AG04450 (cell line): ENCODE results near the gene TEP1. TPM values are rescaled to one million over a fixed set of nuclear protein-coding genes. Genes with fewer than 3 reads are reported as not detected.

ENCODE experiments used
- CTCF ChIA-PET: fragments of 300-600, 350-600 bp; formaldehyde crosslinking; extraction: SDS; loops from one replicate; lab custom pipeline; 2022; ENCODE audit warnings: antibody characterized with exemption, inconsistent platforms; lab: Charles Lee
- POLR2A ChIA-PET: fragments of 350-600 bp; formaldehyde crosslinking; extraction: SDS; loops from one replicate; lab custom pipeline; 2021; ENCODE audit warnings: antibody characterized with exemption, inconsistent platforms; lab: Yijun Ruan, JAX
- DNase-seq: peaks from one replicate; pipeline ENCODE4 v3.0.0-alpha.2; 2011; ENCODE audit warnings: low read depth, low spot score
- H3K27ac ChIP-seq: one replicate; pipeline ENCODE4 v1.5.1; 2012; ENCODE audit warnings: low read depth, low read length, control low read depth
- H3K27me3 ChIP-seq: one replicate; pipeline ENCODE4 v1.6.0; 2012; ENCODE audit warnings: low read length; ENCODE audit not compliant: control insufficient read depth, insufficient read depth
- H3K4me3 ChIP-seq: 2 replicates; pipeline ENCODE4 v1.5.1; 2011; ENCODE audit warnings: mild to moderate bottlenecking, low read depth, low read length, control low read depth
- H3K9me3 ChIP-seq: 2 replicates; pipeline ENCODE4 v1.5.1; 2012; ENCODE audit warnings: low read length; ENCODE audit not compliant: control insufficient read depth, insufficient read depth
- polyA plus RNA-seq: library from polyadenylated mRNA; depleted of rRNA; stranded (reverse); fragments of >200 nt; gene quantifications from 2 replicates; pipeline ENCODE4 v1.2.3, GENCODE V29; 2011
- TF ChIP-seq, protein P1 (sequence below): IDR thresholded peaks from 2 replicates; pipeline ENCODE4 v1.5.1; 2011; ENCODE audit warnings: low read depth, low read length, control low read depth, inconsistent platforms

Gene TEP1
- polyA plus RNA-seq, 1 experiment: 18.8 TPM

DNA sequence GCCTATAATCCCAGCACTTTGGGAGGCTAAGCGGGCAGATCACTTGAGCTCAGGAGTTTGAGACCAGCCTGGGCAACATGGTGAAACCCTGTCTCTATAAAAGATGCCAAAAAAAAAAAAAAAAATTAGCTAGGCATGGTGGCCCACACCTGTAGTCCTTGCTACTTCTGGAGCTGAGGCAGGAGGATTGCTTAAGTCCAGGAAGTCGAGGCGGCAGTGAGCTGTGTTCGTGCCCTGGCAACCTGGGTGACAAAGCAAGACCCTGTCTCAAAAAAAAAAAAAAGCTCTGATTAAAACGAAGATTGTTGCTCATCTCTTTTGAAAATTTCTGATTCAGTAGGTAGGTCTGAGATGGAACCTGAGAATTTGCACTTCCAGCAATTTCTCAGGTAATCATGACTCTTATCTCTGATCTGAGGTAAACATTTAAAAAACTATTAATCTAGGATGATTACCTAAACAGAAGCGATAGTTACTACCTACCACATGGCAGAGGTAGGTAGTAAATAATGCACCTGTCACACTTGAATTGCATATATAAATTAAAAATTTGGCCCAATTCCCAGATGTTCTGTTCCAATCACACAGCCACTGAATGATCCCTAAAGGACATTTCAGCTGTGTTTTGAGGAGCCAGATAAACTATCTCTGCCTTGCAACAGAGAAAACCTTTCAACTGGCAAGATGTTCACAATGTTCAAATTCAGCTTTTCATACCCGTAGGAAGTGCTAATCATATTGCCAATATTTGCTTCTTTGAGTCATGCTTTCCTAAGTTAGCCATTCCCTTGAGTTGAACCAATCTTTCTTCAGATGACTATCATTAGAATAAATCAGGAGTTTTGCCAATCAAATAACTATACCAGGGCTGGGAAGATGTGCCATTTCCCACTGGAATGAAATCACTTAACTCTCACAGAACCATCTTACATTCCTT, 4.2 kb upstream of the TEP1 start:
- no peak overlapping the region for H3K27ac ChIP-seq
- POLR2A ChIA-PET: no interaction called here

DNA sequence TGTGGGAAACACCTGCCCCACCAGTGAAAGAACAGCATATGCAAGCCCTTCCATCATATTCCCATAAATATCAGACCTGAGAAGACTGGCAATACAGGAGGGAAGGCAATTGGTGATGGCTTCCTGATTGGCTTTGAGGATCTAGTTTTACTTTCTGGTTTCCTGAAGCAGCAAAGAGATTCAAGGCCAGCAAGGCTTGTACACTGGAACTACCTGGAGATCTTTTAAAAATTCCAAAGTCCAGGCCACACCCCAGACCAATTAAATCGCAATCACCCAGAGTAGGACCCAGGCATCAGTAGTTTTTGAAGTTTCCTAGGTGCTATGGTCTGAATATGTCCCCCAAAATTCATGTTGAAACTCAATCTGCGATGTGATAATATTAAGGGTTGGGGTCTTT, 2.9 kb upstream of the TEP1 start:
- Histone ChIP-seq H3K27ac (no peak overlapping the region), H3K27me3 (no peaks in the 10 kb centered on the region), H3K4me3 (no peak overlapping the region), H3K9me3 (no peaks in the 10 kb centered on the region; the same call in 1 of the 2 replicates)
- CTCF ChIA-PET: interaction anchor here (0.7 to 4.4 kb wide), 30 partner anchors 9 to 555 kb away, joined by 3 to 58 read pairs (median 6); partner anchors contain the start of genes APEX1, KLHL33, OSGEP and PARP2
- POLR2A ChIA-PET: interaction anchor here (0.6 to 1.2 kb wide), 2 partner anchors 39 to 102 kb away, joined by 3 to 10 read pairs; partner anchors contain the start of genes APEX1 and OSGEP
- no peak for DNase-seq
- TF ChIP-seq, protein P1, sequence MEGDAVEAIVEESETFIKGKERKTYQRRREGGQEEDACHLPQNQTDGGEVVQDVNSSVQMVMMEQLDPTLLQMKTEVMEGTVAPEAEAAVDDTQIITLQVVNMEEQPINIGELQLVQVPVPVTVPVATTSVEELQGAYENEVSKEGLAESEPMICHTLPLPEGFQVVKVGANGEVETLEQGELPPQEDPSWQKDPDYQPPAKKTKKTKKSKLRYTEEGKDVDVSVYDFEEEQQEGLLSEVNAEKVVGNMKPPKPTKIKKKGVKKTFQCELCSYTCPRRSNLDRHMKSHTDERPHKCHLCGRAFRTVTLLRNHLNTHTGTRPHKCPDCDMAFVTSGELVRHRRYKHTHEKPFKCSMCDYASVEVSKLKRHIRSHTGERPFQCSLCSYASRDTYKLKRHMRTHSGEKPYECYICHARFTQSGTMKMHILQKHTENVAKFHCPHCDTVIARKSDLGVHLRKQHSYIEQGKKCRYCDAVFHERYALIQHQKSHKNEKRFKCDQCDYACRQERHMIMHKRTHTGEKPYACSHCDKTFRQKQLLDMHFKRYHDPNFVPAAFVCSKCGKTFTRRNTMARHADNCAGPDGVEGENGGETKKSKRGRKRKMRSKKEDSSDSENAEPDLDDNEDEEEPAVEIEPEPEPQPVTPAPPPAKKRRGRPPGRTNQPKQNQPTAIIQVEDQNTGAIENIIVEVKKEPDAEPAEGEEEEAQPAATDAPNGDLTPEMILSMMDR: no peak

More for the DNA sequence above, 4.2 kb upstream of the TEP1 start:
- CTCF ChIA-PET: interaction anchor here (0.6 to 1.0 kb wide), 3 partner anchors 113 to 431 kb away, joined by 3 to 5 read pairs (median 3); no protein-coding TSS in a partner anchor
- TF ChIP-seq, protein P1: no peak
- Histone ChIP-seq H3K9me3 (no peaks in the 10 kb centered on the region; the same call in 1 of the 2 replicates), H3K27me3 (no peaks in the 10 kb centered on the region), H3K4me3 (no peak overlapping the region)
- DNase-seq: no peak

DNA sequence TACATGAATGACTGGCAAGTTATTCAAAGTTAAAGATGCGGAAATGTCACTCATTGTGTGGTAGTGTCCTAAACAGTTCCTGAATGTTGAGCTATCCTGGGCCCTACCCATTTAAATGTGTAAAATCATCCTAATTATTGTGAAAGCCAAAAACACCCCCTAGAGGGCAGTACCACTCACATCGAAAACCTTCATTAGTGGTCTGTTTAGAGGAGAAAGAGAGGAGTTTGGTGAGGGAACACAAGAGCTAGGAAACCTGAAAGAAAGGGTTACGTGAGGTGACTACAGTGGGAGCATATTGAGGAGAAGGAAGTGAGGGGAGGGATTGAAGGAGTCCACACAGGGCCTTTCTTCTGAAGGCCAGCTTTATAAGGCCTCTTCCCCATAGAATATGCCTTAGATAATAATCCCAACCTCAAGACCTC, 2.5 kb upstream of the TEP1 start:
- Histone ChIP-seq H3K4me3 (no peak overlapping the region), H3K9me3 (no peaks in the 10 kb centered on the region; the same call in 1 of the 2 replicates), H3K27me3 (no peaks in the 10 kb centered on the region), H3K27ac (no peak overlapping the region)
- CTCF ChIA-PET: interaction anchor here (0.6 to 4.4 kb wide), 33 partner anchors 9 to 555 kb away, joined by 3 to 58 read pairs (median 6); partner anchors contain the start of genes APEX1, KLHL33, OSGEP and PARP2
- POLR2A ChIA-PET: interaction anchor here (0.6 to 1.2 kb wide), 2 partner anchors 39 to 102 kb away, joined by 3 to 10 read pairs; partner anchors contain the start of genes APEX1 and OSGEP
- TF ChIP-seq, protein P1: peak; percentile 67
- DNase-seq: peak; percentile 23

DNA sequence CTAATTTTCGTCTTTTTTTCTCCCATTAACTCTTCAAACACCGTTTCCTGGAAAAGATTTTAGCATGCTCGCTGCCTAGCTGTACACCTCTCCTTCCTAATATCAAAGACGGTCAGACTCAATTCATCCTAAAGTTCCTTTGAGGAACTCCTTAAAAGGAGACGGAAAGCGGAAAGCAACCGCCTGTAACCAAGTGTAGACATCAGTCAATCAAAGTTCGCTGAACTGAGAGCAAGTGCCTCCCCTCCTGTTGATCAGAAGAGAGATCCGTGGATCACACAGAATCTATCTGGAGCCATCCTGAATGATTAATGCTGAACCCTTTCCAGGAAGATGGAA, 412 bp upstream of the TEP1 start:
- ChIA-PET POLR2A (interaction anchor here (1.0 to 2.3 kb wide), 5 partner anchors 21 to 268 kb away, joined by 3 to 19 read pairs (median 5); partner anchors contain the start of genes APEX1, OSGEP, PARP2 and PNP), CTCF (interaction anchor here (0.6 to 4.4 kb wide), 9 partner anchors 9 to 195 kb away, joined by 3 to 58 read pairs (median 30); partner anchors contain the start of genes APEX1, KLHL33, OSGEP and PARP2)
- TF ChIP-seq, protein P1: no peak
- Histone ChIP-seq H3K9me3 (no peaks in the 10 kb centered on the region; the same call in 1 of the 2 replicates), H3K4me3 (peak overlapping the region; percentile 88), H3K27ac (peak overlapping the region; percentile 94), H3K27me3 (no peaks in the 10 kb centered on the region)
- no peak for DNase-seq
